HepG2 (cell line): ENCODE measurements around the gene MON1A. TPM values are rescaled to one million over a fixed set of nuclear protein-coding genes. Genes with fewer than 3 reads are reported as not detected.

Experiments
- ARHGAP35 ChIP-seq: sonication (generic); formaldehyde crosslinking; IDR thresholded peaks from 2 replicates; pipeline ENCODE4 v1.9.0; 2022; ENCODE audit warnings: mild to moderate bottlenecking, inconsistent platforms, moderate library complexity, missing genetic modification reagents, borderline replicate concordance
- BHLHE40 ChIP-seq: IDR thresholded peaks from 2 replicates; pipeline ENCODE4 v1.6.1; 2011; ENCODE audit warnings: low read length, improper control_type of control experiment
- CBX2 ChIP-seq, 2 experiments: fragments of 200-600 bp in 1 of 2; sonication (generic); formaldehyde crosslinking in 1 of 2; IDR thresholded peaks; 2 replicates each; pipeline versions ENCODE4 v1.7.0 to v1.8.1; 2018 to 2022; ENCODE audit warnings: low read depth in 2 of 2, low read length in 1 of 2, mild to moderate bottlenecking in 1 of 2, missing genetic modification reagents in 1 of 2
- CSRNP1 ChIP-seq: sonication (generic); formaldehyde crosslinking; IDR thresholded peaks from 2 replicates; pipeline ENCODE4 v1.8.1; 2023; ENCODE audit warnings: mild to moderate bottlenecking, missing genetic modification reagents
- FOXO1 ChIP-seq: sonication (generic); formaldehyde crosslinking; IDR thresholded peaks from 2 replicates; pipeline ENCODE4 v1.4.0; 2020; ENCODE audit warnings: missing genetic modification reagents
- HHEX ChIP-seq: IDR thresholded peaks from 2 replicates; pipeline ENCODE4 v1.6.1; 2016; ENCODE audit warnings: control low read depth
- HNF4G ChIP-seq, 2 experiments: sonication (generic) in 1 of 2; formaldehyde crosslinking in 1 of 2; IDR thresholded peaks; 2 replicates each; pipeline versions ENCODE4 v1.4.0 to v1.6.1; 2011 to 2020; ENCODE audit warnings: borderline replicate concordance in 2 of 2, low read depth in 2 of 2, mild to moderate bottlenecking in 2 of 2, low read length in 1 of 2, missing genetic modification reagents in 1 of 2, moderate library complexity in 1 of 2
- MTA3 ChIP-seq: sonication (generic); formaldehyde crosslinking; IDR thresholded peaks from 2 replicates; pipeline ENCODE4 v1.4.0; 2020; ENCODE audit warnings: missing genetic modification reagents
- MYC ChIP-seq: sonication (generic); formaldehyde crosslinking; IDR thresholded peaks from 2 replicates; pipeline ENCODE4 v1.9.0; 2021; ENCODE audit warnings: missing genetic modification reagents, borderline replicate concordance
- NFRKB ChIP-seq: fragments of 450-650 bp; IDR thresholded peaks from 2 replicates; pipeline ENCODE4 v1.6.1; 2017
- PATZ1 ChIP-seq: sonication (generic); formaldehyde crosslinking; IDR thresholded peaks from 2 replicates; pipeline ENCODE4 v1.4.0; 2020; ENCODE audit warnings: missing genetic modification reagents
- PHB2 ChIP-seq: fragments of 450-650 bp; IDR thresholded peaks from 2 replicates; pipeline ENCODE4 v1.6.1; 2018; ENCODE audit not compliant: partially characterized antibody
- SP140L ChIP-seq: sonication (generic); formaldehyde crosslinking; IDR thresholded peaks from 2 replicates; pipeline ENCODE4 v1.4.0; 2020; ENCODE audit warnings: missing genetic modification reagents, borderline replicate concordance
- TARDBP ChIP-seq: sonication (generic); formaldehyde crosslinking; IDR thresholded peaks from 2 replicates; pipeline ENCODE4 v1.8.0; 2022; ENCODE audit warnings: mild to moderate bottlenecking, missing genetic modification reagents
- THYN1 ChIP-seq: sonication (generic); formaldehyde crosslinking; IDR thresholded peaks from 2 replicates; pipeline ENCODE4 v1.8.1; 2023; ENCODE audit warnings: low read depth, mild to moderate bottlenecking, moderate library complexity, missing genetic modification reagents, borderline replicate concordance
- U2AF1 ChIP-seq: fragments of 200-400 bp; formaldehyde crosslinking; optimal IDR thresholded peaks from 2 replicates; pipeline ENCODE3; 2017; ENCODE audit warnings: mild to moderate bottlenecking, low read depth, low read length
- YY1 ChIP-seq: IDR thresholded peaks from 2 replicates; pipeline ENCODE4 v1.6.1; 2011; ENCODE audit warnings: low read length, low read depth, moderate library complexity, mild to moderate bottlenecking; ENCODE audit not compliant: insufficient read depth, insufficient replicate concordance
- ZBTB42 ChIP-seq: sonication (generic); formaldehyde crosslinking; IDR thresholded peaks from 2 replicates; pipeline ENCODE4 v1.5.0; 2020; ENCODE audit warnings: mild to moderate bottlenecking, missing genetic modification reagents
- ZMYM4 ChIP-seq: sonication (generic); formaldehyde crosslinking; IDR thresholded peaks from 2 replicates; pipeline ENCODE4 v1.8.1; 2023; ENCODE audit warnings: mild to moderate bottlenecking, missing genetic modification reagents
- ZNF17 ChIP-seq: sonication (generic); formaldehyde crosslinking; IDR thresholded peaks from 2 replicates; pipeline ENCODE4 v1.5.0; 2020; ENCODE audit warnings: mild to moderate bottlenecking, missing genetic modification reagents
- ZNF251 ChIP-seq: sonication (generic); formaldehyde crosslinking; IDR thresholded peaks from 2 replicates; pipeline ENCODE4 v1.9.0; 2021; ENCODE audit warnings: mild to moderate bottlenecking, missing genetic modification reagents
- ZNF282 ChIP-seq: fragments of 450-650 bp; IDR thresholded peaks from 2 replicates; pipeline ENCODE4 v1.6.1; 2018; ENCODE audit not compliant: partially characterized antibody
- ZNF317 ChIP-seq: sonication (generic); formaldehyde crosslinking; IDR thresholded peaks from 2 replicates; pipeline ENCODE4 v1.5.0; 2020; ENCODE audit warnings: mild to moderate bottlenecking, missing genetic modification reagents
- ZNF34 ChIP-seq: sonication (generic); formaldehyde crosslinking; IDR thresholded peaks from 2 replicates; pipeline ENCODE4 v1.4.0; 2020; ENCODE audit warnings: mild to moderate bottlenecking, missing genetic modification reagents, borderline replicate concordance
- ZNF530 ChIP-seq: sonication (generic); formaldehyde crosslinking; IDR thresholded peaks from 2 replicates; pipeline ENCODE4 v1.5.0; 2020; ENCODE audit warnings: low read depth, mild to moderate bottlenecking, missing genetic modification reagents
- ZNF616 ChIP-seq: sonication (generic); formaldehyde crosslinking; IDR thresholded peaks from 2 replicates; pipeline ENCODE4 v1.5.0; 2020; ENCODE audit warnings: low read depth, mild to moderate bottlenecking, missing genetic modification reagents
- ZNF703 ChIP-seq: sonication (generic); formaldehyde crosslinking; IDR thresholded peaks from 2 replicates; pipeline ENCODE4 v1.5.1; 2020; ENCODE audit warnings: missing genetic modification reagents, mild to moderate bottlenecking, moderate library complexity, borderline replicate concordance
- ZNF878 ChIP-seq: sonication (generic); formaldehyde crosslinking; IDR thresholded peaks from 2 replicates; pipeline ENCODE4 v1.8.1; 2023; ENCODE audit warnings: mild to moderate bottlenecking, missing genetic modification reagents, moderate library complexity
- polyA plus RNA-seq, 8 experiments: library from polyadenylated mRNA; depleted of rRNA in 3 of 8; stranded (reverse) in 7 of 8; unstranded in 1 of 8; fragments of >200 nt; fragmentation: Illumina TruSeq in 4 of 8; extraction: Trizol in 4 of 8; gene quantifications; 2 replicates each; pipeline versions ENCODE4 v1.2.1 to v1.2.3, GENCODE V29; 2011 to 2016; ENCODE audit warnings: low read depth in 4 of 8, missing spikeins in 1 of 8, mixed read lengths in 1 of 8; ENCODE audit not compliant: insufficient read depth in 1 of 8
- total RNA-seq, 5 experiments: library from RNA; depleted of rRNA; stranded (reverse); fragments of >200 nt; fragmentation: Illumina TruSeq; extraction: Trizol; gene quantifications; 2 replicates each; pipeline ENCODE4 v1.2.3, GENCODE V29; 2016; ENCODE audit warnings: low read depth in 1 of 5

Gene MON1A
- total and polyA plus RNA-seq, 2 of the 13 experiments (the other 11 are each of a cell fraction or from before 2014, with no cell fraction given), result 4.6 to 9.0 TPM

DNA sequence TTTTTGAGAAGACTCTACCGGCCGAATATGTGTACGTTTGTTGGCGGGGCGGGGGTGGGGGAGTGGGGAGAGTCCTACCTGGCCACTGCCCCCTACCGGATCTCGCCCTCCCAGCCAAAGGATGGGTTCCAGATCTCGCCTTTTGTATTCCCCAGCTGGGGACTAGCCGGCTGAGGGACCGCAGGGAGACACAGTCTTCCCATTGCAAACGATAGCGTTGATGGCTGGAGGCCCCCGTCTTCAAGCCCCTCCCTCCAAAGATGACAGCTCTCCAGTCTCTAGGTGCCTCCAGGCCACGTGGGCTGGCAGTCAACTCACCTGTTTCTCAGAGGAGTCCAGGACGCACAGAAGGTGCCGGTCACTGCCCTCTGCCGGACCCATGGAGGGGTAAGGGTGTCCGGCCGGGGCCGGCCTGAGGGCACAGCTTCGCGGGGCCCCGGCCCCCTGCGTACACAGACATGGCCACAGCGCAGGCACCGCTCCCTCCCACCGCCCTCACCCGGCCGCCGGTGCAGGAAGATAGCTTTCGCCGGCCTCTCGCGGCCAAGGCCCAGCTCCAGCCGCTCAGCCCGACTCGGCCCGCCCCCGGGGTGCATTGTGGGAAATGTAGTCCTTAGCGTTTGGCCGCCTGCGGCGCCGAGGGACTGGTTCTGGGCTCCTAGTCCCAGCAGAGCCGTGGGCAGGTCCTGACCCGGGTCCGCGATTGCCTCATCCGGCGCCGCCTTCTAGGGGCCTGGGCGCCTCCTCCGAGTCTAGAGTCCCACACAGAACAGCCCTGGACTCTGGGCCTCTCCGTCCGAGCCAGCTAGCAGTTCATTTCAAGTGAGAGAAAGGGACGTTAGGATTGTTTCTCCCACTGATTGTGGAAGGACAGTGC is at the start of gene MON1A (continued):
- TF ChIP-seq CSRNP1 (CRISPR knock-in tag) (no peak), HHEX (no peak), HNF4G (IDR thresholded peaks at IDR 0.05; ENCODE audit: borderline replicate concordance, low read depth, low read length) (peak; percentile 65), HNF4G (CRISPR knock-in tag; IDR thresholded peaks at IDR 0.05; ENCODE audit: borderline replicate concordance, low read depth) (peak; percentile 76; the same call in 1 of the 2 replicates), ZNF616 (CRISPR knock-in tag) (no peak), ZNF17 (CRISPR knock-in tag) (no peak), FOXO1 (CRISPR knock-in tag) (0 out of 2 replicates have a peak, but pooled peaks have one; percentile 4), NFRKB (no peak), ZNF34 (CRISPR knock-in tag) (no peak), MTA3 (CRISPR knock-in tag) (no peak), YY1 (peak; percentile 82), ZNF703 (CRISPR knock-in tag) (no peak; the same call in 1 of the 2 replicates), ZNF317 (peak; percentile 67), ZNF878 (CRISPR knock-in tag) (no peak), ZNF251 (CRISPR knock-in tag) (no peak), PATZ1 (CRISPR knock-in tag) (peak; percentile 57), ZNF530 (CRISPR knock-in tag) (no peak), ZNF282 (no peak), ZBTB42 (no peak; the same call in 1 of the 2 replicates), U2AF1 (peak; percentile 81), PHB2 (no peak), BHLHE40 (no peak), ARHGAP35 (CRISPR knock-in tag) (no peak), TARDBP (CRISPR knock-in tag) (peak; percentile 80), ZMYM4 (CRISPR knock-in tag) (no peak), SP140L (CRISPR knock-in tag) (no peak), CBX2 (IDR thresholded peaks at IDR 0.05; ENCODE audit: low read depth, low read length) (no peak), CBX2 (CRISPR knock-in tag; IDR thresholded peaks at IDR 0.05; ENCODE audit: low read depth) (no peak), MYC (CRISPR knock-in tag) (peak; percentile 88), THYN1 (CRISPR knock-in tag) (no peak)
